Measurements from ENCODE around the gene PRKAB1.

DNA sequence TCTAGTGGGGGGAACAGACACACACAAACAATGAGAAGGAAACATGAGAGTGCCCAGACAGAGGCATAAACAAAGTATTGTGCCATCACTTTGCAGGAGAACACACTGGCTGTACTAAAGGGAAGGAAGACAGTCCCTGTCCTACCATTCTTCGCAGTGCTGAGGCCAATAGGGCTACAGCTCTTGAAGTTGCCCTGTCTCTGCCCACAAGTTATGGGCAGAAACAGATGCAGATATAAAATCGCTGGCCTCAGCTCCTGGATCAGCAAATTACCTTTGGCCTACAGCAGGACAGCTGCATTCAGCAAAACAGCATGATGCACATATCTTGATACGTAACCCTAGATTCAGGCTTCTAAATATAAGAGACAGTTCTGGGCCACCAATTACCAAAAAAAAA, 23.0 kb upstream of the PRKAB1 start:
- TF ChIP-seq, protein P1, sequence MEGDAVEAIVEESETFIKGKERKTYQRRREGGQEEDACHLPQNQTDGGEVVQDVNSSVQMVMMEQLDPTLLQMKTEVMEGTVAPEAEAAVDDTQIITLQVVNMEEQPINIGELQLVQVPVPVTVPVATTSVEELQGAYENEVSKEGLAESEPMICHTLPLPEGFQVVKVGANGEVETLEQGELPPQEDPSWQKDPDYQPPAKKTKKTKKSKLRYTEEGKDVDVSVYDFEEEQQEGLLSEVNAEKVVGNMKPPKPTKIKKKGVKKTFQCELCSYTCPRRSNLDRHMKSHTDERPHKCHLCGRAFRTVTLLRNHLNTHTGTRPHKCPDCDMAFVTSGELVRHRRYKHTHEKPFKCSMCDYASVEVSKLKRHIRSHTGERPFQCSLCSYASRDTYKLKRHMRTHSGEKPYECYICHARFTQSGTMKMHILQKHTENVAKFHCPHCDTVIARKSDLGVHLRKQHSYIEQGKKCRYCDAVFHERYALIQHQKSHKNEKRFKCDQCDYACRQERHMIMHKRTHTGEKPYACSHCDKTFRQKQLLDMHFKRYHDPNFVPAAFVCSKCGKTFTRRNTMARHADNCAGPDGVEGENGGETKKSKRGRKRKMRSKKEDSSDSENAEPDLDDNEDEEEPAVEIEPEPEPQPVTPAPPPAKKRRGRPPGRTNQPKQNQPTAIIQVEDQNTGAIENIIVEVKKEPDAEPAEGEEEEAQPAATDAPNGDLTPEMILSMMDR (IDR thresholded peaks at IDR 0.05; ENCODE audit: insufficient read depth, low read depth, low read length): no peak
- TF ChIP-seq EZH2 (IDR thresholded peaks at IDR 0.05; ENCODE audit: insufficient read depth, low read length): no peak
